Mucosa of stomach (tissue), 1 donor: ENCODE data around the gene OR5A1.

ENCODE experiments used
- H3K27me3 ChIP-seq: one replicate; pipeline ENCODE4 v1.7.0; 2013; ENCODE audit warnings: mild to moderate bottlenecking, low read length; ENCODE audit not compliant: control insufficient read depth, insufficient read depth
- H3K36me3 ChIP-seq: one replicate; pipeline ENCODE4 v1.7.0; 2013; ENCODE audit warnings: low read length; ENCODE audit not compliant: control insufficient read depth, insufficient read depth
- H3K4me1 ChIP-seq: one replicate; pipeline ENCODE4 v1.7.0; 2013; ENCODE audit warnings: mild to moderate bottlenecking, low read length; ENCODE audit not compliant: control insufficient read depth, insufficient read depth
- H3K4me3 ChIP-seq: one replicate; pipeline ENCODE4 v1.7.0; 2013; ENCODE audit warnings: low read length
- H3K9ac ChIP-seq: one replicate; pipeline ENCODE4 v1.7.0; 2013; ENCODE audit warnings: mild to moderate bottlenecking, low read length, moderate library complexity
- H3K9me3 ChIP-seq: one replicate; pipeline ENCODE4 v1.7.0; 2013; ENCODE audit warnings: mild to moderate bottlenecking, low read length, moderate library complexity; ENCODE audit not compliant: control insufficient read depth
- donor health status: Pancreatic carcinoma.

OR5A1 gene

GRCh38 chr11:59436169-59436568 is at the start of gene OR5A1:
Gene OR5A1 (plus strand): TSS chr11:59436469. CDS start chr11:59443169, 6,700 bp downstream.
- no peak within 1 kb of the TSS for H3K4me3 ChIP-seq
- no peaks in the 10 kb centered on the region for H3K27me3 ChIP-seq
- no peaks in the 10 kb centered on the region for H3K36me3 ChIP-seq
- no peaks in the 10 kb centered on the region for H3K4me1 ChIP-seq
- H3K9ac ChIP-seq = no peak within 1 kb of the TSS
- H3K9me3 ChIP-seq = no peaks in the 10 kb centered on the region

GRCh38 chr11:59394186-59394585 is 42.1 kb upstream of the OR5A1 start:
- Histone ChIP-seq H3K9ac (no peak overlapping the region), H3K4me3 (no peak overlapping the region), H3K36me3 (no peaks in the 10 kb centered on the region), H3K9me3 (no peaks in the 10 kb centered on the region), H3K27me3 (no peaks in the 10 kb centered on the region), H3K4me1 (no peaks in the 10 kb centered on the region)

- Histone ChIP-seq H3K4me1 (no peaks in the 10 kb centered on the region), H3K9me3 (no peaks in the 10 kb centered on the region), H3K36me3 (no peaks in the 10 kb centered on the region), H3K4me3 (no peak overlapping the region), H3K27me3 (no peaks in the 10 kb centered on the region), H3K9ac (no peak overlapping the region)
Observed at GRCh38 chr11:59400461-59401261, 35.6 kb upstream of the OR5A1 start.

- Histone ChIP-seq H3K36me3 (no peaks in the 10 kb centered on the region), H3K4me3 (no peak overlapping the region), H3K27me3 (no peaks in the 10 kb centered on the region), H3K9ac (no peak overlapping the region), H3K9me3 (no peaks in the 10 kb centered on the region), H3K4me1 (no peaks in the 10 kb centered on the region)
Observed at GRCh38 chr11:59401262-59401552, 35.1 kb upstream of the OR5A1 start.

- Histone ChIP-seq H3K9me3 (no peaks in the 10 kb centered on the region), H3K9ac (no peak overlapping the region), H3K27me3 (no peaks in the 10 kb centered on the region), H3K4me1 (no peaks in the 10 kb centered on the region), H3K36me3 (no peaks in the 10 kb centered on the region), H3K4me3 (no peak overlapping the region)
Observed at GRCh38 chr11:59403546-59403945, 32.7 kb upstream of the OR5A1 start.

GRCh38 chr11:59413646-59414045 is 22.6 kb upstream of the OR5A1 start:
- H3K4me1 ChIP-seq = no peaks in the 10 kb centered on the region
- no peaks in the 10 kb centered on the region for H3K9me3 ChIP-seq
- no peak overlapping the region for H3K9ac ChIP-seq
- no peak overlapping the region for H3K4me3 ChIP-seq
- peaks cover 4% of the 10 kb centered on the region for H3K27me3 ChIP-seq
- H3K36me3 ChIP-seq = no peaks in the 10 kb centered on the region

- Histone ChIP-seq H3K9me3 (no peaks in the 10 kb centered on the region), H3K27me3 (peaks cover 4% of the 10 kb centered on the region), H3K9ac (no peak overlapping the region), H3K36me3 (no peaks in the 10 kb centered on the region), H3K4me1 (no peaks in the 10 kb centered on the region), H3K4me3 (no peak overlapping the region)
Observed at GRCh38 chr11:59415111-59415510, 21.2 kb upstream of the OR5A1 start.

- no peak overlapping the region for H3K4me3 ChIP-seq
Observed at GRCh38 chr11:59416613-59417012, 19.7 kb upstream of the OR5A1 start.

GRCh38 chr11:59417023-59417422 is 19.2 kb upstream of the OR5A1 start:
- peaks cover 4% of the 10 kb centered on the region for H3K27me3 ChIP-seq
- H3K36me3 ChIP-seq = no peaks in the 10 kb centered on the region
- no peak overlapping the region for H3K9ac ChIP-seq
- no peak overlapping the region for H3K4me3 ChIP-seq
- H3K4me1 ChIP-seq = no peaks in the 10 kb centered on the region
- H3K9me3 ChIP-seq = no peaks in the 10 kb centered on the region

More at GRCh38 chr11:59416613-59417012, 19.7 kb upstream of the OR5A1 start:
- Histone ChIP-seq H3K27me3 (peaks cover 4% of the 10 kb centered on the region), H3K9ac (no peak overlapping the region), H3K9me3 (no peaks in the 10 kb centered on the region), H3K36me3 (no peaks in the 10 kb centered on the region), H3K4me1 (no peaks in the 10 kb centered on the region)

GRCh38 chr11:59418156-59418555 is 18.1 kb upstream of the OR5A1 start:
- Histone ChIP-seq H3K9ac (no peak overlapping the region), H3K4me3 (no peak overlapping the region), H3K27me3 (peaks cover 2% of the 10 kb centered on the region)

GRCh38 chr11:59423835-59424234 is 12.4 kb upstream of the OR5A1 start:
- Histone ChIP-seq H3K9me3 (no peaks in the 10 kb centered on the region), H3K36me3 (no peaks in the 10 kb centered on the region), H3K27me3 (no peaks in the 10 kb centered on the region), H3K4me1 (no peaks in the 10 kb centered on the region), H3K9ac (no peak overlapping the region), H3K4me3 (no peak overlapping the region)

More at GRCh38 chr11:59418156-59418555, 18.1 kb upstream of the OR5A1 start:
- Histone ChIP-seq H3K4me1 (no peaks in the 10 kb centered on the region), H3K36me3 (no peaks in the 10 kb centered on the region), H3K9me3 (no peaks in the 10 kb centered on the region)

- no peak overlapping the region for H3K9ac ChIP-seq
- no peaks in the 10 kb centered on the region for H3K36me3 ChIP-seq
- H3K4me3 ChIP-seq = no peak overlapping the region
- H3K4me1 ChIP-seq = no peaks in the 10 kb centered on the region
- no peaks in the 10 kb centered on the region for H3K9me3 ChIP-seq
- H3K27me3 ChIP-seq = no peaks in the 10 kb centered on the region
Observed at GRCh38 chr11:59425131-59425530, 11.1 kb upstream of the OR5A1 start.
